Natural killer cell (primary cell): ENCODE data around the gene PLB1. TPM values are rescaled to one million over a fixed set of nuclear protein-coding genes. Genes with fewer than 3 reads are reported as not detected.
A peak's percentile ranks its signal among the peaks of the same experiment; 100 is the strongest.

Experiments
- ATAC-seq, 3 donors: fragments of 150-1000 bp in 2 of 3; fragments of 200-7000 bp in 1 of 3; cut with Tn5 transposase; 1 replicate in 1 of 3; 2 replicates in 2 of 3; pipeline ENCODE4 v1.10.0; 2021; ENCODE audit warnings: mild to moderate bottlenecking in 2 of 3, moderate library complexity in 2 of 3
- DNase-seq, 2 donors: peaks; one replicate each; pipeline versions ENCODE4 v3.0.0 to v3.0.0-alpha.2; 2013 to 2021; ENCODE audit warnings: mixed read lengths in 1 of 2
- H3K27ac ChIP-seq: one replicate; pipeline ENCODE4 v1.5.1; 2013; ENCODE audit warnings: mild to moderate bottlenecking, low read length
- H3K27me3 ChIP-seq: one replicate; pipeline ENCODE4 v1.6.1; 2013; ENCODE audit warnings: low read length; ENCODE audit not compliant: control insufficient read depth, insufficient read depth
- H3K36me3 ChIP-seq: one replicate; pipeline ENCODE4 v1.6.1; 2013; ENCODE audit warnings: low read length; ENCODE audit not compliant: control insufficient read depth, insufficient read depth
- H3K4me1 ChIP-seq: one replicate; pipeline ENCODE4 v1.6.1; 2013; ENCODE audit warnings: low read length; ENCODE audit not compliant: control insufficient read depth, insufficient read depth
- H3K4me3 ChIP-seq: one replicate; pipeline ENCODE4 v1.5.1; 2013; ENCODE audit warnings: low read length
- H3K9me3 ChIP-seq: one replicate; pipeline ENCODE4 v1.6.1; 2013; ENCODE audit warnings: low read length; ENCODE audit not compliant: control insufficient read depth, insufficient read depth
- H3K27ac Mint-ChIP-seq, 2 donors: one replicate each; pipeline ENCODE4 v1.8.0; 2022; ENCODE audit warnings: mild to moderate bottlenecking in 2 of 2, mixed read lengths in 2 of 2, moderate library complexity in 1 of 2
- H3K27me3 Mint-ChIP-seq, 2 donors: one replicate each; pipeline ENCODE4 v1.8.0; 2022; ENCODE audit warnings: low read depth in 2 of 2, mixed read lengths in 2 of 2
- H3K36me3 Mint-ChIP-seq: one replicate; pipeline ENCODE4 v1.8.0; 2022; ENCODE audit warnings: mixed read lengths
- H3K4me1 Mint-ChIP-seq, 2 donors: one replicate each; pipeline ENCODE4 v1.8.0; 2022; ENCODE audit warnings: mixed read lengths in 2 of 2
- H3K4me3 Mint-ChIP-seq: one replicate; pipeline ENCODE4 v1.8.0; 2022; ENCODE audit warnings: mild to moderate bottlenecking, moderate library complexity, mixed read lengths
- H3K9me3 Mint-ChIP-seq, 2 donors: one replicate each; pipeline ENCODE4 v1.8.0; 2022; ENCODE audit warnings: mixed read lengths in 2 of 2
- WGBS: methylation state at CpG from one replicate; pipeline ENCODE4 v1.1.7; 2013; ENCODE audit warnings: missing lambda C conversion rate; ENCODE audit not compliant: insufficient coverage; 5-methylcytosine and 5-hydroxymethylcytosine counted together
- intact Hi-C: fragments of 100-400 bp; cut with micrococcal nuclease; formaldehyde crosslinking; loops from one replicate; pipeline ENCODE4 v1.14.2; 2022
- total RNA-seq, 4 donors: library from RNA; stranded (reverse); fragments of 120-200 nt in 1 of 4; gene quantifications; one replicate each; pipeline versions ENCODE4 v1.2.3 to v1.2.4, GENCODE V29; 2013 to 2022
- TF ChIP-seq, protein P1 (sequence below): fragments of 200-600 bp; IDR thresholded peaks from one replicate; pipeline ENCODE4 v1.8.0; 2022; ENCODE audit warnings: antibody characterized with exemption

Gene PLB1
- total RNA-seq, 3 donors from 2014 or later (not counting 1 experiment from before 2014, with no cell fraction given), result 1.7 to 2.6 (median 1.9) TPM

GRCh38 chr2:28564346-28564745, 68.5 kb downstream of the PLB1 start:
- ATAC-seq (no peak), DNase-seq (no peak)
- H3K36me3 Mint-ChIP-seq, result no peaks in the 10 kb centered on the region
- 95% methylated on average over 4 of the region's 4 CpGs for WGBS
- peaks cover 0 to 4% of the 10 kb centered on the region in 2 donors for H3K27me3 Mint-ChIP-seq
- Histone ChIP-seq H3K9me3 (no peaks in the 10 kb centered on the region), H3K4me1 (peaks cover 14% of the 10 kb centered on the region), H3K27me3 (no peaks in the 10 kb centered on the region), H3K36me3 (no peaks in the 10 kb centered on the region), H3K27ac (no peak overlapping the region), H3K4me3 (no peak overlapping the region)
- H3K27ac Mint-ChIP-seq, result no peak overlapping the region
- H3K9me3 Mint-ChIP-seq, result no peaks in the 10 kb centered on the region
- H3K4me3 Mint-ChIP-seq, result no peak overlapping the region
- intact Hi-C loops, result loop anchor here (10.0 kb wide), 1 partner anchor 190 kb away; the partner anchor contains the start of gene PPP1CB
- H3K4me1 Mint-ChIP-seq, result peaks cover 5 to 9% of the 10 kb centered on the region in 2 donors
- TF ChIP-seq, protein P1, sequence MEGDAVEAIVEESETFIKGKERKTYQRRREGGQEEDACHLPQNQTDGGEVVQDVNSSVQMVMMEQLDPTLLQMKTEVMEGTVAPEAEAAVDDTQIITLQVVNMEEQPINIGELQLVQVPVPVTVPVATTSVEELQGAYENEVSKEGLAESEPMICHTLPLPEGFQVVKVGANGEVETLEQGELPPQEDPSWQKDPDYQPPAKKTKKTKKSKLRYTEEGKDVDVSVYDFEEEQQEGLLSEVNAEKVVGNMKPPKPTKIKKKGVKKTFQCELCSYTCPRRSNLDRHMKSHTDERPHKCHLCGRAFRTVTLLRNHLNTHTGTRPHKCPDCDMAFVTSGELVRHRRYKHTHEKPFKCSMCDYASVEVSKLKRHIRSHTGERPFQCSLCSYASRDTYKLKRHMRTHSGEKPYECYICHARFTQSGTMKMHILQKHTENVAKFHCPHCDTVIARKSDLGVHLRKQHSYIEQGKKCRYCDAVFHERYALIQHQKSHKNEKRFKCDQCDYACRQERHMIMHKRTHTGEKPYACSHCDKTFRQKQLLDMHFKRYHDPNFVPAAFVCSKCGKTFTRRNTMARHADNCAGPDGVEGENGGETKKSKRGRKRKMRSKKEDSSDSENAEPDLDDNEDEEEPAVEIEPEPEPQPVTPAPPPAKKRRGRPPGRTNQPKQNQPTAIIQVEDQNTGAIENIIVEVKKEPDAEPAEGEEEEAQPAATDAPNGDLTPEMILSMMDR, result no peak

- no peak overlapping the region for H3K27ac ChIP-seq
- intact Hi-C loops, result loop anchor here (10.0 kb wide), 1 partner anchor 190 kb away; the partner anchor contains the start of gene PPP1CB
- no peak overlapping the region for H3K4me3 ChIP-seq
- ATAC-seq (no peak), DNase-seq (no peak)
- WGBS, result 95% methylated on average over 4 of the region's 4 CpGs
- H3K27me3 Mint-ChIP-seq, result peaks cover 0 to 6% of the 10 kb centered on the region in 2 donors
- peaks cover 14% of the 10 kb centered on the region for H3K4me1 ChIP-seq
- H3K36me3 Mint-ChIP-seq, result no peaks in the 10 kb centered on the region
- H3K36me3 ChIP-seq, result no peaks in the 10 kb centered on the region
- no peaks in the 10 kb centered on the region for H3K9me3 ChIP-seq
- no peak overlapping the region for H3K27ac Mint-ChIP-seq
- TF ChIP-seq, protein P1, result no peak
- H3K9me3 Mint-ChIP-seq, result no peaks in the 10 kb centered on the region
- peaks cover 5 to 9% of the 10 kb centered on the region in 2 donors for H3K4me1 Mint-ChIP-seq
- no peaks in the 10 kb centered on the region for H3K27me3 ChIP-seq
- H3K4me3 Mint-ChIP-seq, result peak overlapping the region; percentile 28
These were observed 69.2 kb downstream of the PLB1 start for GRCh38 chr2:28565033-28565432.

GRCh38 chr2:28565720-28566295, 69.9 kb downstream of the PLB1 start:
- TF ChIP-seq, protein P1, result no peak
- no peaks in the 10 kb centered on the region for H3K27me3 ChIP-seq
- H3K36me3 ChIP-seq, result no peaks in the 10 kb centered on the region
- DNase-seq, result no peak
- no peaks in the 10 kb centered on the region for H3K9me3 ChIP-seq
- WGBS, result 84% methylated on average over 2 of the region's 3 CpGs
- intact Hi-C loops, result loop anchor here (2.0 to 10.0 kb wide), 2 partner anchors 189 to 631 kb away; partner anchors contain the start of gene PPP1CB
- no peaks in the 10 kb centered on the region for H3K36me3 Mint-ChIP-seq
- H3K4me1 Mint-ChIP-seq, result peaks cover 5 to 9% of the 10 kb centered on the region in 2 donors
- peaks cover 14% of the 10 kb centered on the region for H3K4me1 ChIP-seq
- H3K27me3 Mint-ChIP-seq, result peaks cover 0 to 6% of the 10 kb centered on the region in 2 donors
- H3K4me3 ChIP-seq, result no peak overlapping the region
- no peaks in the 10 kb centered on the region for H3K9me3 Mint-ChIP-seq
- H3K27ac Mint-ChIP-seq, result peak overlapping the region; percentile 68 to 93
- no peak overlapping the region for H3K27ac ChIP-seq
- ATAC-seq, result no peak
- H3K4me3 Mint-ChIP-seq, result peak overlapping the region; percentile 40
